ENCODE measurements around the gene STAG2.

DNA sequence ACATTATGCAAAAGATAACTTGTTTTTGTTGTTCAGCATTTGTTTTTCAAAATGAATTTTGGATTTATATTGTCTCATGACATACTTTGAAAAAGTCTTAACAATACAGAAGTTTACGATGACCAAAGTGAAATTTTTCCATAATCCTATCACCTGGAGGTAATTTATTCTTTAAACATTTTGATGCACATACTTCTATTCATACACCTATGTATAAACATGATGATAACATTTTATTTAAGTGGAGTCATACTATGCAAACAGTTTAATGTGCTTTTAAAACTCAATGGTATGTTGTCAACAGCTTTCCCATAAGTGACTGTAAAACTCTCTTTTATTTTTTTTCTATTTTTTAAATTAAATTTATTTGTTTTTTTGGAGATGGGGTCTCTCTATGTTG, 65.0 kb downstream of the STAG2 start:
- TF ChIP-seq, protein P1, sequence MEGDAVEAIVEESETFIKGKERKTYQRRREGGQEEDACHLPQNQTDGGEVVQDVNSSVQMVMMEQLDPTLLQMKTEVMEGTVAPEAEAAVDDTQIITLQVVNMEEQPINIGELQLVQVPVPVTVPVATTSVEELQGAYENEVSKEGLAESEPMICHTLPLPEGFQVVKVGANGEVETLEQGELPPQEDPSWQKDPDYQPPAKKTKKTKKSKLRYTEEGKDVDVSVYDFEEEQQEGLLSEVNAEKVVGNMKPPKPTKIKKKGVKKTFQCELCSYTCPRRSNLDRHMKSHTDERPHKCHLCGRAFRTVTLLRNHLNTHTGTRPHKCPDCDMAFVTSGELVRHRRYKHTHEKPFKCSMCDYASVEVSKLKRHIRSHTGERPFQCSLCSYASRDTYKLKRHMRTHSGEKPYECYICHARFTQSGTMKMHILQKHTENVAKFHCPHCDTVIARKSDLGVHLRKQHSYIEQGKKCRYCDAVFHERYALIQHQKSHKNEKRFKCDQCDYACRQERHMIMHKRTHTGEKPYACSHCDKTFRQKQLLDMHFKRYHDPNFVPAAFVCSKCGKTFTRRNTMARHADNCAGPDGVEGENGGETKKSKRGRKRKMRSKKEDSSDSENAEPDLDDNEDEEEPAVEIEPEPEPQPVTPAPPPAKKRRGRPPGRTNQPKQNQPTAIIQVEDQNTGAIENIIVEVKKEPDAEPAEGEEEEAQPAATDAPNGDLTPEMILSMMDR (conservative IDR thresholded peaks at IDR 0.05 in 1 of 2, IDR thresholded peaks at IDR 0.05 in 1 of 2; ENCODE audit: low read depth in 1 of 2, low read length in 2 of 2) = no peak
- TF ChIP-seq EZH2 (IDR thresholded peaks at IDR 0.05; ENCODE audit: low read length, missing control alignments) = no peak

Data from fibroblast of lung (primary cell).